ENCODE results near the gene COPE. TPM values are rescaled to one million over a fixed set of nuclear protein-coding genes. Genes with fewer than 3 reads are reported as not detected.
A peak's percentile ranks its signal among the peaks of the same experiment; 100 is the strongest.
"Not testable (repeated sequence)": the region's sequence is repeated elsewhere in the genome, so short reads cannot be mapped to it uniquely, and the experiment has no call there.

Gene COPE
- polyA plus RNA-seq, 1 donor (not counting 4 experiments of a cell fraction or from before 2014, with no cell fraction given), result 109 TPM

- dilution Hi-C loops (cut with MboI; ENCODE audit: extremely low pct_ligation_motif_present, low sequenced_read_pairs), result no loop called here
- Histone ChIP-seq H3K4me1 (ENCODE audit: control insufficient read depth, extremely low read depth, insufficient read depth, low read length) (peaks cover 11% of the 10 kb centered on the region), H3K9ac (ENCODE audit: control insufficient read depth, extremely low read depth, insufficient read depth, low read length) (peak overlapping the region; percentile 99), H3K27me3 (ENCODE audit: control insufficient read depth, extremely low read depth, insufficient read depth, low read length) (no peaks in the 10 kb centered on the region), H4K20me1 (ENCODE audit: control insufficient read depth, extremely low read depth, insufficient read depth, low read length) (peaks cover 4% of the 10 kb centered on the region), H3K9me3 (ENCODE audit: control insufficient read depth, low read depth, low read length) (no peaks in the 10 kb centered on the region), H3K36me3 (ENCODE audit: control insufficient read depth in 2 of 2, extremely low read depth in 1 of 2, insufficient read depth in 2 of 2, low read length in 2 of 2) (peaks cover 15 to 27% of the 10 kb centered on the region in 2 experiments), H3K79me2 (ENCODE audit: control insufficient read depth, insufficient read depth, low read length) (peaks cover 51% of the 10 kb centered on the region), H3K4me2 (ENCODE audit: control insufficient read depth, extremely low read depth, insufficient read depth, low read depth, low read length) (peak overlapping the region; percentile 98), H3K9me1 (ENCODE audit: control insufficient read depth, extremely low read depth, insufficient read depth, low read length) (no peaks in the 10 kb centered on the region), H3K4me3 (ENCODE audit: control insufficient read depth in 2 of 3, extremely low read depth in 1 of 3, insufficient read depth in 2 of 3, low read depth in 1 of 3, low read length in 3 of 3) (peak overlapping the region; percentile 93 to 97 (median 93)), H3K27ac (ENCODE audit: control insufficient read depth, insufficient read depth, low read length) (peak overlapping the region; percentile 84), H2AFZ (ENCODE audit: control insufficient read depth, low read length) (peak overlapping the region; percentile 34)
- FAIRE-seq (no peak), DNase-seq (ENCODE audit: low read depth, low spot score) (no peak)
- TF ChIP-seq CTCF (optimal IDR thresholded peaks at IDR 0.05 in 1 of 3, IDR thresholded peaks at IDR 0.05 in 1 of 3, conservative IDR thresholded peaks at IDR 0.05 in 1 of 3; ENCODE audit: extremely low read depth in 1 of 3, insufficient read depth in 2 of 3, low read length in 3 of 3), result no peak
- no peak for TF ChIP-seq EZH2 (IDR thresholded peaks at IDR 0.05; ENCODE audit: low read length)
Observed at GRCh38 chr19:18919900-18920214, 670 bp upstream of the COPE start.

- Histone ChIP-seq H3K36me3 (ENCODE audit: control insufficient read depth in 2 of 2, extremely low read depth in 1 of 2, insufficient read depth in 2 of 2, low read length in 2 of 2) (peaks cover 17 to 23% of the 10 kb centered on the region in 2 experiments), H3K4me1 (ENCODE audit: control insufficient read depth, extremely low read depth, insufficient read depth, low read length) (peaks cover 11% of the 10 kb centered on the region), H3K79me2 (ENCODE audit: control insufficient read depth, insufficient read depth, low read length) (peaks cover 72% of the 10 kb centered on the region)
- H3K27me3 ChIP-seq (ENCODE audit: control insufficient read depth, extremely low read depth, insufficient read depth, low read length); H3K9me1 ChIP-seq (ENCODE audit: control insufficient read depth, extremely low read depth, insufficient read depth, low read length); H2AFZ ChIP-seq (ENCODE audit: control insufficient read depth, low read length); H3K4me3 ChIP-seq (ENCODE audit: control insufficient read depth in 2 of 3, extremely low read depth in 1 of 3, insufficient read depth in 2 of 3, low read depth in 1 of 3, low read length in 3 of 3); DNase-seq (ENCODE audit: low read depth, low spot score); H3K4me2 ChIP-seq (ENCODE audit: control insufficient read depth, extremely low read depth, insufficient read depth, low read depth, low read length); H3K27ac ChIP-seq (ENCODE audit: control insufficient read depth, insufficient read depth, low read length); H4K20me1 ChIP-seq (ENCODE audit: control insufficient read depth, extremely low read depth, insufficient read depth, low read length); dilution Hi-C loops (cut with MboI; ENCODE audit: extremely low pct_ligation_motif_present, low sequenced_read_pairs); H3K9ac ChIP-seq (ENCODE audit: control insufficient read depth, extremely low read depth, insufficient read depth, low read length); FAIRE-seq; H3K9me3 ChIP-seq (ENCODE audit: control insufficient read depth, low read depth, low read length): not testable (repeated sequence)
Observed at GRCh38 chr19:18917593-18917992, 1.6 kb downstream of the COPE start.

GRCh38 chr19:18915639-18916038, 3.5 kb downstream of the COPE start:
- no peak for TF ChIP-seq EZH2 (IDR thresholded peaks at IDR 0.05; ENCODE audit: low read length)
- peak; percentile 46 to 65 (median 47) for TF ChIP-seq CTCF (optimal IDR thresholded peaks at IDR 0.05 in 1 of 3, IDR thresholded peaks at IDR 0.05 in 1 of 3, conservative IDR thresholded peaks at IDR 0.05 in 1 of 3; ENCODE audit: extremely low read depth in 1 of 3, insufficient read depth in 2 of 3, low read length in 3 of 3)
- Histone ChIP-seq H3K9me1 (ENCODE audit: control insufficient read depth, extremely low read depth, insufficient read depth, low read length) (no peaks in the 10 kb centered on the region), H3K4me2 (ENCODE audit: control insufficient read depth, extremely low read depth, insufficient read depth, low read depth, low read length) (no peak overlapping the region), H3K4me3 (ENCODE audit: control insufficient read depth in 2 of 3, extremely low read depth in 1 of 3, insufficient read depth in 2 of 3, low read depth in 1 of 3, low read length in 3 of 3) (no peak overlapping the region), H3K9me3 (ENCODE audit: control insufficient read depth, low read depth, low read length) (no peaks in the 10 kb centered on the region), H3K27me3 (ENCODE audit: control insufficient read depth, extremely low read depth, insufficient read depth, low read length) (no peaks in the 10 kb centered on the region), H4K20me1 (ENCODE audit: control insufficient read depth, extremely low read depth, insufficient read depth, low read length) (no peaks in the 10 kb centered on the region), H2AFZ (ENCODE audit: control insufficient read depth, low read length) (no peak overlapping the region), H3K36me3 (ENCODE audit: control insufficient read depth in 2 of 2, extremely low read depth in 1 of 2, insufficient read depth in 2 of 2, low read length in 2 of 2) (peaks cover 15 to 18% of the 10 kb centered on the region in 2 experiments), H3K9ac (ENCODE audit: control insufficient read depth, extremely low read depth, insufficient read depth, low read length) (no peak overlapping the region), H3K79me2 (ENCODE audit: control insufficient read depth, insufficient read depth, low read length) (peaks cover 65% of the 10 kb centered on the region), H3K27ac (ENCODE audit: control insufficient read depth, insufficient read depth, low read length) (no peak overlapping the region), H3K4me1 (ENCODE audit: control insufficient read depth, extremely low read depth, insufficient read depth, low read length) (peaks cover 11% of the 10 kb centered on the region)
- dilution Hi-C loops (cut with MboI; ENCODE audit: extremely low pct_ligation_motif_present, low sequenced_read_pairs), result no loop called here
- no peak for DNase-seq (ENCODE audit: low read depth, low spot score)
- no peak for FAIRE-seq
